GM12878 (cell line): ENCODE results near the gene TMEM132D. TPM values are rescaled to one million over a fixed set of nuclear protein-coding genes. Genes with fewer than 3 reads are reported as not detected.

Experiments
- ATAC-seq: fragments of 200-7000 bp; cut with Tn5 transposase; 3 replicates; pipeline ENCODE4 v1.9.1; 2020; ENCODE audit warnings: mild to moderate bottlenecking, moderate library complexity
- BruUV-seq: library from RNA; stranded (reverse); fragments of 400-500 nt; replicated peaks from 2 replicates; lab custom pipeline; 2021; lab: Mats Ljungman, UMichigan
- CTCF ChIA-PET: fragments of 300-600 bp; sonication (Branson Sonifier 250); formaldehyde crosslinking; extraction: SDS; loops from one replicate; lab custom pipeline; 2021; ENCODE audit warnings: inconsistent platforms; lab: Yijun Ruan, JAX
- POLR2A ChIA-PET: fragments of 350-600 bp; formaldehyde crosslinking; extraction: SDS; loops from one replicate; lab custom pipeline; 2021; ENCODE audit warnings: inconsistent platforms; lab: Charles Lee
- RAD21 ChIA-PET: fragments of 300-600 bp; sonication (Branson Sonifier 250); formaldehyde crosslinking; loops from one replicate; lab custom pipeline; 2023; ENCODE audit warnings: antibody characterized with exemption; ENCODE audit not compliant: unreplicated experiment; lab: Charles Lee
- SMC1A ChIA-PET: fragments of 300-600 bp; sonication (Branson Sonifier 250); formaldehyde crosslinking; loops from one replicate; lab custom pipeline; 2023; ENCODE audit not compliant: unreplicated experiment, uncharacterized antibody; lab: Charles Lee
- DNase-seq: peaks from one replicate; pipeline ENCODE4 v3.0.0-alpha.2; 2011; ENCODE audit warnings: low read depth, low spot score
- FAIRE-seq: peaks from 3 replicates; lab custom pipeline; 2011; peaks lifted over from hg19 to GRCh38; lab: Jason Lieb, UNC
- H2AFZ ChIP-seq: 2 replicates; pipeline ENCODE4 v1.6.0; 2011; ENCODE audit warnings: low read depth, low read length, control low read depth; ENCODE audit not compliant: control insufficient read depth
- H3K27ac ChIP-seq: 2 replicates; pipeline ENCODE4 v1.5.1; 2011; ENCODE audit warnings: control low read depth; ENCODE audit not compliant: control insufficient read depth, insufficient read depth
- H3K27me3 ChIP-seq, 2 experiments: replicated peaks in 1 of 2; 2 replicates each; pipeline versions ENCODE4 v1.6.0 to v1.6.1; 2011; ENCODE audit warnings: low read length in 1 of 2; ENCODE audit not compliant: control insufficient read depth in 2 of 2, insufficient read depth in 2 of 2
- H3K36me3 ChIP-seq, 2 experiments: 2 replicates each; pipeline ENCODE4 v1.5.1; 2011; ENCODE audit warnings: low read length in 1 of 2; ENCODE audit not compliant: control insufficient read depth in 2 of 2, insufficient read depth in 2 of 2
- H3K4me1 ChIP-seq: 2 replicates; pipeline ENCODE4 v1.6.1; 2011; ENCODE audit warnings: mild to moderate bottlenecking, low read length, moderate library complexity, mixed read lengths; ENCODE audit not compliant: control insufficient read depth, insufficient read depth
- H3K4me2 ChIP-seq: 2 replicates; pipeline ENCODE4 v1.6.0; 2011; ENCODE audit warnings: control low read depth; ENCODE audit not compliant: control insufficient read depth, insufficient read depth
- H3K4me3 ChIP-seq: fragments of 200-600 bp; sonication (generic); 2 replicates; pipeline ENCODE4 v1.5.1; 2016
- H3K79me2 ChIP-seq: 2 replicates; pipeline ENCODE4 v1.6.0; 2011; ENCODE audit warnings: low read length; ENCODE audit not compliant: control insufficient read depth, insufficient read depth
- H3K9ac ChIP-seq: 2 replicates; pipeline ENCODE4 v1.8.0; 2011; ENCODE audit warnings: low read length, control low read depth, mixed read lengths; ENCODE audit not compliant: control insufficient read depth, insufficient read depth
- H3K9me3 ChIP-seq: replicated peaks from 3 replicates; pipeline ENCODE4 v1.5.1; 2011; ENCODE audit warnings: mild to moderate bottlenecking, low read length; ENCODE audit not compliant: control insufficient read depth, insufficient read depth
- H4K20me1 ChIP-seq: 2 replicates; pipeline ENCODE4 v1.6.0; 2011; ENCODE audit not compliant: control insufficient read depth, insufficient read depth
- CBFB ChIP-seq: IDR thresholded peaks from 2 replicates; pipeline ENCODE4 v1.6.1; 2016; ENCODE audit warnings: antibody characterized with exemption, low read depth
- CHD4 ChIP-seq: fragments of 200-600 bp; sonication (generic); IDR thresholded peaks from 2 replicates; pipeline ENCODE4 v1.6.1; 2016; ENCODE audit warnings: mild to moderate bottlenecking
- EED ChIP-seq: sonication (generic); IDR thresholded peaks from 2 replicates; pipeline ENCODE4 v1.6.1; 2016; ENCODE audit warnings: antibody characterized with exemption, low read depth
- ELK1 ChIP-seq: IDR thresholded peaks from 2 replicates; pipeline ENCODE4 v1.6.1; 2012; ENCODE audit warnings: low read depth, low read length, improper control_type of control experiment
- KAT2A ChIP-seq: conservative IDR thresholded peaks from 2 replicates; pipeline ENCODE4 v1.6.1; 2011; ENCODE audit warnings: low read depth, low read length; ENCODE audit not compliant: control insufficient read depth
- PRDM15 ChIP-seq: fragments of 450-650 bp; formaldehyde crosslinking; IDR thresholded peaks from 2 replicates; pipeline ENCODE4 v1.4.0; 2020; ENCODE audit warnings: mild to moderate bottlenecking, moderate library complexity
- TAF1 ChIP-seq: IDR thresholded peaks from 2 replicates; pipeline ENCODE4 v1.6.1; 2011; ENCODE audit warnings: mild to moderate bottlenecking, low read depth, low read length, borderline replicate concordance
- ZBTB11 ChIP-seq: fragments of 450-650 bp; formaldehyde crosslinking; IDR thresholded peaks from 2 replicates; pipeline ENCODE4 v1.5.0; 2022; ENCODE audit warnings: mild to moderate bottlenecking, missing genetic modification characterization
- ZNF24 ChIP-seq: fragments of 450-650 bp; IDR thresholded peaks from 2 replicates; pipeline ENCODE4 v1.6.1; 2017; ENCODE audit warnings: antibody characterized with exemption, mild to moderate bottlenecking
- WGBS: methylation state at CpG from one replicate; pipeline ENCODE4 v1.1.6; 2016; ENCODE audit warnings: low lambda C conversion rate; ENCODE audit not compliant: insufficient replicate concordance, insufficient coverage; ENCODE audit errors: missing lambda C conversion rate; 5-methylcytosine and 5-hydroxymethylcytosine counted together
- in situ Hi-C: fragments of 300-500 bp; cut with MboI; formaldehyde crosslinking; loops from 9 replicates; pipeline ENCODE4 v1.14.3; 2018; ENCODE audit warnings: mixed read lengths
- intact Hi-C: fragments of 100-400 bp; cut with micrococcal nuclease; formaldehyde crosslinking; loops from one replicate; pipeline ENCODE4 v1.14.2; 2022; ENCODE audit not compliant: unreplicated experiment
- polyA plus RNA-seq, 11 experiments: library from polyadenylated mRNA; depleted of rRNA in 4 of 11; unstranded in 6 of 11; stranded (reverse) in 5 of 11; fragments of >200 nt; fragmentation: Nextera tagmentation in 4 of 11; fragmentation: Illumina TruSeq in 1 of 11; extraction: Ambion mirVana in 4 of 11; extraction: Trizol in 1 of 11; gene quantifications; 1 replicate in 1 of 11; 2 replicates in 10 of 11; pipeline versions ENCODE4 v1.2.1 to v1.2.3, GENCODE V29; 2011 to 2016; ENCODE audit warnings: inconsistent platforms in 2 of 11, missing spikeins in 2 of 11, low read depth in 1 of 11
- total RNA-seq, 4 experiments: library from RNA; depleted of rRNA in 3 of 4; stranded (reverse); fragments of >200 nt in 3 of 4; fragmentation: Illumina TruSeq in 1 of 4; extraction: Trizol in 1 of 4; gene quantifications; 2 replicates each; pipeline versions ENCODE4 v1.2.1 to v1.2.3, GENCODE V29; 2013 to 2021

The TMEM132D gene
- total and polyA plus RNA-seq, 10 of the 15 experiments (the other 5 are each of a cell fraction or from before 2014, with no cell fraction given) = under 0.01 to 0.12 (median 0.02) TPM; not detected in 3

GRCh38 chr12:129670256-129670920 is 233.4 kb downstream of the TMEM132D start:
- H3K9me3 ChIP-seq = no peaks in the 10 kb centered on the region
- SMC1A ChIA-PET = no interaction called here
- no peaks in the 10 kb centered on the region for H4K20me1 ChIP-seq
- H3K4me1 ChIP-seq = no peaks in the 10 kb centered on the region
- no peak overlapping the region for H3K27ac ChIP-seq
- no peaks in the 10 kb centered on the region for H3K36me3 ChIP-seq
- H2AFZ ChIP-seq = no peak overlapping the region
- intact Hi-C loops (no loop called here), in situ Hi-C loops (no loop called here)
- CTCF ChIA-PET = no interaction called here
- POLR2A ChIA-PET = no interaction called here
- no peak overlapping the region for H3K4me3 ChIP-seq
- FAIRE-seq (no peak), ATAC-seq (no peak), DNase-seq (no peak)
- H3K9ac ChIP-seq = no peak overlapping the region
- no TSS peak for BruUV-seq
- 16% methylated on average over 6 of the region's 6 CpGs for WGBS
- H3K27me3 ChIP-seq = no peaks in the 10 kb centered on the region
- no peak overlapping the region for H3K4me2 ChIP-seq
- no peaks in the 10 kb centered on the region for H3K79me2 ChIP-seq
- RAD21 ChIA-PET = no interaction called here
- TF ChIP-seq ELK1 = no peak
- no peak for TF ChIP-seq ZBTB11 (CRISPR knock-in tag)
- no peak for TF ChIP-seq ZNF24
- no peak for TF ChIP-seq EED
- TF ChIP-seq TAF1 = no peak
- no peak for TF ChIP-seq KAT2A
- no peak for TF ChIP-seq CBFB
- TF ChIP-seq CHD4 = no peak
- TF ChIP-seq PRDM15 (CRISPR knock-in tag) = no peak
